ENCODE measurements around the gene ZNF687.
A peak's percentile ranks its signal among the peaks of the same experiment; 100 is the strongest.

GRCh38 chr1:151326619-151327222 lies 44.6 kb downstream of the ZNF687 start:
- TF ChIP-seq MAZ (IDR thresholded peaks at IDR 0.05; ENCODE audit: borderline replicate concordance, low read depth, low read length) (peak; percentile 45), RCOR1 (IDR thresholded peaks at IDR 0.05; ENCODE audit: insufficient replicate concordance, low read length) (no peak), CTCF (conservative IDR thresholded peaks at IDR 0.05; ENCODE audit: low read depth, low read length) (no peak), MXI1 (IDR thresholded peaks at IDR 0.05; ENCODE audit: borderline replicate concordance, low read depth, low read length) (no peak), CEBPB (IDR thresholded peaks at IDR 0.05; ENCODE audit: low read depth, low read length) (no peak), POLR2A (IDR thresholded peaks at IDR 0.05; ENCODE audit: low read depth, low read length) (no peak), FOS (IDR thresholded peaks at IDR 0.05; ENCODE audit: low read depth, low read length) (no peak), RAD21 (IDR thresholded peaks at IDR 0.05; ENCODE audit: low read length) (no peak), RFX5 (IDR thresholded peaks at IDR 0.05; ENCODE audit: low read depth, low read length) (no peak)
- TF ChIP-seq, protein P1, sequence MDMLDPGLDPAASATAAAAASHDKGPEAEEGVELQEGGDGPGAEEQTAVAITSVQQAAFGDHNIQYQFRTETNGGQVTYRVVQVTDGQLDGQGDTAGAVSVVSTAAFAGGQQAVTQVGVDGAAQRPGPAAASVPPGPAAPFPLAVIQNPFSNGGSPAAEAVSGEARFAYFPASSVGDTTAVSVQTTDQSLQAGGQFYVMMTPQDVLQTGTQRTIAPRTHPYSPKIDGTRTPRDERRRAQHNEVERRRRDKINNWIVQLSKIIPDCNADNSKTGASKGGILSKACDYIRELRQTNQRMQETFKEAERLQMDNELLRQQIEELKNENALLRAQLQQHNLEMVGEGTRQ (IDR thresholded peaks at IDR 0.05; ENCODE audit: low read depth, low read length): no peak

Measured in IMR-90 (cell line).